Activated T-cell treated with anti-CD3 and anti-CD28 coated beads, Interleukin-2, amount 50 U/mL, for 72 hours (primary cell): ENCODE results near the gene KIF7. TPM values are rescaled to one million over a fixed set of nuclear protein-coding genes. Genes with fewer than 3 reads are reported as not detected.
A peak's percentile ranks its signal among the peaks of the same experiment; 100 is the strongest.

ENCODE experiments used
- ATAC-seq, 2 donors: fragments of 150-1000 bp; cut with Tn5 transposase; replicated peaks in 1 of 2; 2 replicates each; pipeline ENCODE4 v1.10.0; 2021; ENCODE audit warnings: moderate library complexity in 2 of 2, mild to moderate bottlenecking in 1 of 2
- DNase-seq, 2 donors: peaks; one replicate each; pipeline ENCODE4 v3.0.0; 2021 to 2022; ENCODE audit warnings: mixed read lengths in 1 of 2
- H3K27ac Mint-ChIP-seq: one replicate; pipeline ENCODE4 v1.8.0; 2022; ENCODE audit warnings: mild to moderate bottlenecking, moderate library complexity, mixed read lengths
- H3K27me3 Mint-ChIP-seq: one replicate; pipeline ENCODE4 v1.8.0; 2022; ENCODE audit warnings: low read depth, mixed read lengths
- H3K36me3 Mint-ChIP-seq, 2 donors: one replicate each; pipeline ENCODE4 v1.8.0; 2022; ENCODE audit warnings: mixed read lengths in 2 of 2, mild to moderate bottlenecking in 1 of 2; ENCODE audit not compliant: insufficient read depth in 2 of 2
- H3K4me1 Mint-ChIP-seq: one replicate; pipeline ENCODE4 v1.8.0; 2022; ENCODE audit warnings: low read depth, mixed read lengths
- H3K4me3 Mint-ChIP-seq, 2 donors: one replicate each; pipeline ENCODE4 v1.8.0; 2022; ENCODE audit warnings: mild to moderate bottlenecking in 2 of 2, mixed read lengths in 2 of 2, moderate library complexity in 2 of 2
- H3K9me3 Mint-ChIP-seq, 2 donors: one replicate each; pipeline ENCODE4 v1.8.0; 2022; ENCODE audit warnings: mixed read lengths in 2 of 2
- total RNA-seq, 2 donors: library from RNA; stranded (reverse); gene quantifications; one replicate each; pipeline ENCODE4 v1.2.3, GENCODE V29; 2022

Gene KIF7
- total RNA-seq, 2 donors from 2014 or later = 1.4 to 1.8 TPM

DNA sequence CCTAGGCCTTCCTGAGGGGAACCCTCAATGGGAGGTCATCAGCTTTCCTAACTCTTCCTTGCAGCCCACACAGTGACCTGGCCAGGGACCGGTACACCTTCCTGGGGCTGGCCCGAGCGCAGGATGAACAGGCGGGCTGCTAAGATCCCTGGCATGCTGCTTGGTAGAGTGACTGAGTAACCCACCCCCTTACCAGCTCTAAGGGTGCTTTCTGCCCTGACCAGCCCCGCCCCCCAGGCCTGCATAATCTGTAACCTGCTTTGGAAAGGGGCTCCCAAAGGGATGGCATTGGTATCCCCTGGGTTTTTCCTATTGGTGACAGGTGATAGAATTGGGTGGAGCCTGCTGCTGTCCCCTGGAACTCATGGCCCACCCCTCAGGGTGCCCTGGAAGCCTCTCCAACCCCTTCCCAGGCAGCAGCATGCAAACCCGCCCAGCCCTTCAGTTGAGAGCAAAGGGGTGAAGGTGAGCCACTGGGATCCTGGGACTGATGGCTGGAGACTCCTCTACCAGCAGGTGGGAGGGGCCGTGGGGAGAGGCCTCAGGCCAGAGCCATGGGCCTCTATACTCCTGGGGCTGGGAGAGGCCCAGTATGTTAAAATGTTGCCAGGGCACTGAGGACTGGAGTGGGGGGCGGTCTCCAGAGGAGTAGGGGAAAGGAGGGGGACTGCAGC lies 11.1 kb upstream of the KIF7 start:
- no peaks in the 10 kb centered on the region for H3K4me1 Mint-ChIP-seq
- H3K27me3 Mint-ChIP-seq = peaks cover 22% of the 10 kb centered on the region
- no peaks in the 10 kb centered on the region for H3K36me3 Mint-ChIP-seq
- no peak for DNase-seq
- H3K27ac Mint-ChIP-seq = no peak overlapping the region
- ATAC-seq = no peak
- peak overlapping the region; percentile 38 to 47 for H3K4me3 Mint-ChIP-seq
- no peaks in the 10 kb centered on the region for H3K9me3 Mint-ChIP-seq

- Mint-ChIP-seq H3K27me3 (peaks cover 28% of the 10 kb centered on the region), H3K27ac (no peak overlapping the region), H3K4me3 (peak overlapping the region; percentile 38 to 47), H3K9me3 (no peaks in the 10 kb centered on the region), H3K4me1 (no peaks in the 10 kb centered on the region), H3K36me3 (no peaks in the 10 kb centered on the region)
- ATAC-seq (peak; percentile 84), DNase-seq (peak; percentile 34 to 41)
Measured at GRCh38 chr15:89665449-89666181, 10.3 kb upstream of the KIF7 start.

DNA sequence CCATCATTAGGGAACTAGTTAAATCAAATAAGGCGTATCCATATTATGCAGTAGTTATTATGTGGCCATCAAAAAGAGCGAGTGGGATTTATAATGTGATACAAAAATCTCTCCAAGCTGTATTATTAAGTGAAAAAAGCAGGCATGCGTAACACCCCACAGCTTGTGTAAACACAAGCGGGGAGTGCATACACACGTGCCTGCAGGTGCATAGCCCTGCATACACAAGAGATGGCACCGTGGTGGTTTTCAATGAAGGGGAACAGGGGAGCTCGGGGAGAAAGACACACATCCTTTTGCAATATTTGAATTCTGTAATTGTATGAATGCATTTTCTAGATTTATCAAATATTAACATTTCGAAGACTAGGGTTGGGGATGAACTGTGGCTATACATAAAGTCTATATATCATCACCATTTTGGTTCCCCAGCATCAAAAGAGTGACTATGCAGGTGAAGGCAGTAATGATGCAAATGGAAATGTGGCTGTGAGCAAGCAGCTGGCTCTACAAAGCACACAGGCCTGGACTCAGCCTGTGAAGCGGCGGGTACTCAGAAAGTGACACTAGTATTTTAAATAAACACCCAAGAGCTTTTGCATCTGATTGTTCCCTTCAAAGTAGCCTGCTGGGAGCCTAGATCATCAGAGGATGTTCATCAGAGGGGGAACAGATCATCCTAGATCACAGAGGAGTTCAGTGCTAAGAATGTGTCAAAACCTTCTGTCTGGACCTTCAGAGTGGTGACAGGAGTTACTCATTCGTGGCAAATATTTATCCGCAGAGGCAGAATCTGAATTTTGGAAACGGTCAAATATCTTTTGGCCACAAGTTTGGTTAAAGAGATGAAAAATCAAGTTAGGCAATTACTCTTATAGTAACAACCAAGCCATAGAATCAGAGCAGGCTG lies 9.4 kb upstream of the KIF7 start:
- DNase-seq = no peak
- no peak for ATAC-seq
- Mint-ChIP-seq H3K4me1 (no peaks in the 10 kb centered on the region), H3K4me3 (peak overlapping the region; percentile 50 to 76), H3K27ac (no peak overlapping the region), H3K36me3 (no peaks in the 10 kb centered on the region), H3K9me3 (no peaks in the 10 kb centered on the region), H3K27me3 (peaks cover 35% of the 10 kb centered on the region)

DNA sequence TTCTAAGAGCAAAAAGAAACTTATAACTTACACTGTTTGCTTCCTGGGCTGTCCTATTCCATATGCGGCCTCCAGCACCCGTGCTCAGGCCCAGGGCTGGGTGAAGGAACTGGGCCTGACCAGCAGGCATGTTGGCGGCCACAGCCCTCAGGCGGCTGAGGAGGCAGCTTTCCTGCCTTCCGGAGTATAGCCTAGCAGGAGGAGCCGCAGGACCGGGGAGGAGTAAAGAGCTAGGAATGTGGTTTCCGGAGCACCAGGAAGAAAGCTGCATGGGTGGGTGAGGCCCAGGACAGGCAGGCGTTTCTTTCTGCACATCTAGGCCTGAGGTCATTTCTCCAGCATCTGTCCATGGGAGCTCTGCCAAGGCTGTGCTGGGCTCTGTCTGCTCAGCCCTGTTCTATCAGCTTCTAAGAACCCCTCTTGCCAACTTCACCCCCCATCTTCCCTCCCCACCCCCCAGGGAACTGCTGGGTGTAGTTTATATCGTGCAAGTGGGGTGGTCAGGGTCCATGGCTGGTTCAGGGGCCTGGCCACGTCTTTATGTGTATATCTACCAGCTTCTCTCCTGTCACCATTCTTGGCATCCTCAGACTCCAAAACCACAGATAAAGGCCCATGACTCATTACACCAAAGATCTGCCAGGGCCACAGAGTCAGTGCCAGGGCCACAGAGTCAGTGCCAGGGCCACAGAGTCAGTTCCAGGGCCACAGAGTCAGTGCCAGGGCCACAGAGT lies 7.8 kb upstream of the KIF7 start:
- Mint-ChIP-seq H3K27me3 (peaks cover 46% of the 10 kb centered on the region), H3K4me3 (no peak overlapping the region), H3K9me3 (no peaks in the 10 kb centered on the region), H3K36me3 (no peaks in the 10 kb centered on the region), H3K27ac (no peak overlapping the region), H3K4me1 (no peaks in the 10 kb centered on the region)
- ATAC-seq (no peak), DNase-seq (no peak)

GRCh38 chr15:89660556-89660955 lies 5.3 kb upstream of the KIF7 start:
- DNase-seq = no peak
- Mint-ChIP-seq H3K9me3 (no peaks in the 10 kb centered on the region), H3K4me3 (no peak overlapping the region)

GRCh38 chr15:89659295-89659694 lies 4.0 kb upstream of the KIF7 start:
- Mint-ChIP-seq H3K9me3 (no peaks in the 10 kb centered on the region), H3K4me1 (peaks cover 15% of the 10 kb centered on the region), H3K27ac (no peak overlapping the region)

More at GRCh38 chr15:89660556-89660955, 5.3 kb upstream of the KIF7 start:
- no peak overlapping the region for H3K27ac Mint-ChIP-seq
- ATAC-seq = no peak
- peaks cover 68% of the 10 kb centered on the region for H3K27me3 Mint-ChIP-seq
- H3K4me1 Mint-ChIP-seq = peaks cover 6% of the 10 kb centered on the region
- no peaks in the 10 kb centered on the region for H3K36me3 Mint-ChIP-seq

GRCh38 chr15:89657686-89658200 lies 2.5 kb upstream of the KIF7 start:
- peaks cover 76% of the 10 kb centered on the region for H3K27me3 Mint-ChIP-seq
- peaks cover 21% of the 10 kb centered on the region for H3K4me1 Mint-ChIP-seq
- DNase-seq (no peak), ATAC-seq (no peak)
- H3K9me3 Mint-ChIP-seq = no peaks in the 10 kb centered on the region
- H3K27ac Mint-ChIP-seq = no peak overlapping the region
- no peaks in the 10 kb centered on the region for H3K36me3 Mint-ChIP-seq
- H3K4me3 Mint-ChIP-seq = no peak overlapping the region

More at GRCh38 chr15:89659295-89659694, 4.0 kb upstream of the KIF7 start:
- ATAC-seq (no peak), DNase-seq (no peak)
- Mint-ChIP-seq H3K27me3 (peaks cover 68% of the 10 kb centered on the region), H3K4me3 (no peak overlapping the region), H3K36me3 (no peaks in the 10 kb centered on the region)

DNA sequence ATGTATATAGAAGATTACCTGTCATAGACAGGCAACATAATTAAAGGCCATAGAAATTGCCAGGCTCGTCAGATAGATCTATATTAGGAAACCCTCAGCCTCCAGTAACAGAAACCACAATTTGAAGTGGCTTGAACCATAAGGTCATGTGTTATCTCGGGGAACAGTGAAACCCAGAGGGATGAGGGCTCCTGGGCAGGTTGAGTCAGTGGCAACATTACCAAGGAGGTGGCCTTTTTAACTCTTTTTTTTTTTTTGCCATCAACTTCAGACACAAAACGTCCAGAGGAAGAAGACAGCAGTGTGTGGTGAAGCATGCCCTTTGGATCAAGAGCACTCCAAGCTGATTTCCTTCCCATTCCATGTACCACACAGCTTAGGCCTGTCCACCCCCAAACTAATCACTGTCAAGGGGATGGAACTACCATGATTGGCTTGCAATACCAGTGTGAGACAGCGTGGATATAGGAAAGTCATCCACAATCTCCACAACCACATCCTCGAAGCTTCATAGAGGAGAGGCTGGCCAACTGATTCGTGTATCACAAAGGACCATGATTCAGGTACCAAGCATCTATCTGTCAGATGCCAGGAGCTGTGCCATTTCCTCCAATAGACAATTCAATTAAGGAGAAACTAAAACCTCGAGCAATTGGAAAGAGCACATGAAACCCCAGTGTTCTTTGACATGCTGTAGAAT lies 999 bp upstream of the KIF7 start:
- Mint-ChIP-seq H3K4me3 (peak overlapping the region; percentile 87 to 89), H3K27ac (no peak overlapping the region), H3K36me3 (no peaks in the 10 kb centered on the region), H3K4me1 (peaks cover 21% of the 10 kb centered on the region), H3K9me3 (no peaks in the 10 kb centered on the region), H3K27me3 (peaks cover 75% of the 10 kb centered on the region)
- ATAC-seq (peak in 1 of 2 donors; percentile 41), DNase-seq (no peak)

- H3K9me3 Mint-ChIP-seq = no peaks in the 10 kb centered on the region
- H3K27ac Mint-ChIP-seq = no peak overlapping the region
Measured at GRCh38 chr15:89654301-89654761, 936 bp downstream of the KIF7 start.

DNA sequence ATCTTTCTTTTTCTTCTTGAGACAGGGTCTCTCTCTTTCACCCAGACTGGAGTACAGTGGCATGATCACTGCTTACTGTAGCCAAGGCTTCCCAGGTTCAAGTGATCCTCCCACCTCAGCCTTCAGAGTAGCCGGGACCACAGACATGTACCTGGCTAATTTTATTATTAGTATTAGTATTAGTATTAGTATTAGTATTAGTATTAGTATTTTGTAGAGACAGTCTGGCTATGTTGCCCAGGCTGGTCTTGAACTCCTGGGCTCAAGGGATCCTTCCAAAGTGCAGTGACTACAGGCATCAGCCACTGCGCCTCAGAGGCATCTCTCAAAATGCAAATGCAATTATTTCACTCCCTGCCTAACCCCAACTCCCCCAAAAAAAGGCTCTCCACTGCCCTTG lies 1.7 kb downstream of the KIF7 start:
- Mint-ChIP-seq H3K27me3 (peaks cover 54% of the 10 kb centered on the region), H3K27ac (no peak overlapping the region), H3K36me3 (no peaks in the 10 kb centered on the region), H3K9me3 (no peaks in the 10 kb centered on the region), H3K4me3 (no peak overlapping the region), H3K4me1 (peaks cover 21% of the 10 kb centered on the region)
- ATAC-seq (no peak), DNase-seq (no peak)

More at GRCh38 chr15:89654301-89654761, 936 bp downstream of the KIF7 start:
- Mint-ChIP-seq H3K27me3 (peaks cover 59% of the 10 kb centered on the region), H3K36me3 (no peaks in the 10 kb centered on the region), H3K4me1 (peaks cover 21% of the 10 kb centered on the region), H3K4me3 (peak overlapping the region; percentile 86 to 89)
- ATAC-seq (no peak), DNase-seq (no peak)

- no peak for ATAC-seq
- Mint-ChIP-seq H3K36me3 (no peaks in the 10 kb centered on the region), H3K4me1 (peaks cover 21% of the 10 kb centered on the region), H3K4me3 (no peak overlapping the region), H3K27me3 (peaks cover 47% of the 10 kb centered on the region), H3K27ac (no peak overlapping the region), H3K9me3 (no peaks in the 10 kb centered on the region)
- no peak for DNase-seq
Measured at GRCh38 chr15:89652666-89653065, 2.6 kb downstream of the KIF7 start.

- Mint-ChIP-seq H3K9me3 (no peaks in the 10 kb centered on the region), H3K4me1 (peaks cover 25% of the 10 kb centered on the region), H3K27me3 (peaks cover 44% of the 10 kb centered on the region), H3K4me3 (no peak overlapping the region), H3K27ac (no peak overlapping the region), H3K36me3 (no peaks in the 10 kb centered on the region)
- DNase-seq = no peak
- ATAC-seq = no peak
Measured at GRCh38 chr15:89652131-89652530, 3.1 kb downstream of the KIF7 start.
